BE2C (cell line): ENCODE results near the gene BEST4.
"Not testable (repeated sequence)": the region's sequence is repeated elsewhere in the genome, so short reads cannot be mapped to it uniquely, and the experiment has no call there.

Experiments used
- DNase-seq: peaks from one replicate; pipeline ENCODE4 v3.0.0-alpha.2; 2020
- H3K27me3 ChIP-seq: fragments of 250-450 bp; sonication (Bioruptor Pico); 2 replicates; pipeline ENCODE4 v1.5.1; 2020; ENCODE audit warnings: mild to moderate bottlenecking
- H3K36me3 ChIP-seq: fragments of 250-450 bp; sonication (Bioruptor Pico); 2 replicates; pipeline ENCODE4 v1.5.1; 2020; ENCODE audit warnings: mild to moderate bottlenecking
- H3K4me1 ChIP-seq: fragments of 250-450 bp; sonication (Bioruptor Pico); 2 replicates; pipeline ENCODE4 v1.5.1; 2020
- H3K4me3 ChIP-seq: 2 replicates; pipeline ENCODE4 v1.5.1; 2011; ENCODE audit warnings: low read depth, low read length
- H3K9me3 ChIP-seq: fragments of 250-450 bp; sonication (Bioruptor Pico); 2 replicates; pipeline ENCODE4 v1.5.1; 2020
- TF ChIP-seq, protein P1 (sequence below): IDR thresholded peaks from 2 replicates; pipeline ENCODE4 v1.5.1; 2012; ENCODE audit warnings: mild to moderate bottlenecking, low read depth, low read length

BEST4 gene

GRCh38 chr1:44747878-44748277 lies 40.1 kb downstream of the BEST4 start:
- H3K36me3 ChIP-seq, result peaks cover 18% of the 10 kb centered on the region
- no peaks in the 10 kb centered on the region for H3K4me1 ChIP-seq
- no peaks in the 10 kb centered on the region for H3K27me3 ChIP-seq
- no peaks in the 10 kb centered on the region for H3K9me3 ChIP-seq
- no peak for DNase-seq
- TF ChIP-seq, protein P1, sequence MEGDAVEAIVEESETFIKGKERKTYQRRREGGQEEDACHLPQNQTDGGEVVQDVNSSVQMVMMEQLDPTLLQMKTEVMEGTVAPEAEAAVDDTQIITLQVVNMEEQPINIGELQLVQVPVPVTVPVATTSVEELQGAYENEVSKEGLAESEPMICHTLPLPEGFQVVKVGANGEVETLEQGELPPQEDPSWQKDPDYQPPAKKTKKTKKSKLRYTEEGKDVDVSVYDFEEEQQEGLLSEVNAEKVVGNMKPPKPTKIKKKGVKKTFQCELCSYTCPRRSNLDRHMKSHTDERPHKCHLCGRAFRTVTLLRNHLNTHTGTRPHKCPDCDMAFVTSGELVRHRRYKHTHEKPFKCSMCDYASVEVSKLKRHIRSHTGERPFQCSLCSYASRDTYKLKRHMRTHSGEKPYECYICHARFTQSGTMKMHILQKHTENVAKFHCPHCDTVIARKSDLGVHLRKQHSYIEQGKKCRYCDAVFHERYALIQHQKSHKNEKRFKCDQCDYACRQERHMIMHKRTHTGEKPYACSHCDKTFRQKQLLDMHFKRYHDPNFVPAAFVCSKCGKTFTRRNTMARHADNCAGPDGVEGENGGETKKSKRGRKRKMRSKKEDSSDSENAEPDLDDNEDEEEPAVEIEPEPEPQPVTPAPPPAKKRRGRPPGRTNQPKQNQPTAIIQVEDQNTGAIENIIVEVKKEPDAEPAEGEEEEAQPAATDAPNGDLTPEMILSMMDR, result no peak
- no peak overlapping the region for H3K4me3 ChIP-seq

DNA sequence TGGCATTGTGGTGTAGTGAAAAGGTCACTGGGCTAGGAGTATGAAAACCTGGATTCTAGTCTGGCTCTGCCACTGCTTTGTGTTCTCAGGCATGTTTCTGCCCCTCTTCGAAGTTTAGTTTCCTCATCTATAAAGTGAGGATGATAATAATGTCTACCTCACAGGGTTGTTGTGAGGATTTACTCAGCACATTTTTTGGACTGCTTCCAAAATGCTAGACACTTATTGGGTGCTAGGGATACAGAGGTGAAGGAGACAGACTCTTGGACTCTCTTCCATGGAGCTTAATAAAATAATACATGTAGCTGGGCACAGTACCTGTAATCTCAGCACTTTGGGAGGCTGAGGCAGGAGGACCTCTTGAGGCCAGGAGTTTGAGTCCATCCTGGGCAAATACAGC lies 44.8 kb downstream of the BEST4 start:
- TF ChIP-seq, protein P1, result no peak
- Histone ChIP-seq H3K9me3 (no peaks in the 10 kb centered on the region), H3K27me3 (no peaks in the 10 kb centered on the region), H3K4me1 (no peaks in the 10 kb centered on the region), H3K36me3 (peaks cover 8% of the 10 kb centered on the region), H3K4me3 (no peak overlapping the region)
- DNase-seq, result no peak

DNA sequence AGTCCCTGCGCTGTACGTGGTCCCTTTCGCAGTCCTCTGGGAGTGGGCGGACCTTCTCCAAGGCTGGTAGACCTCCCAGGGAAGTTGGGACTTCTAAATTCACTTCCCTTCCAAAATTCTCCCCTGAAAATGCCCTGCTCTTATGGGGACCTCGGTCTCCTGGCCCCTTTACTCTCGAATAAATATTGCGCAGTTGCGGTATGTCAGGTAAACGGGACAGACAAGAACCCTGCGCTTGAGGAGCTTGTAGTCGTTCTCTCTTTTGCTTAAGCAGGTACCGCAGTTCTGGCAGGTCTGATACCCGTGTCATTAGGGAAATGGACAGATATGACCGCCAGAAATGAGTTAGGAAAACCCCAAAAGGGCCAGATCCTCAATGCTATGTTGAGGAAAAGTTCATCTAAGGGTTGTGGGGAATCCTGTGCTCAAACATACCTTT lies 47.8 kb downstream of the BEST4 start:
- Histone ChIP-seq H3K27me3 (no peaks in the 10 kb centered on the region), H3K36me3 (peaks cover 4% of the 10 kb centered on the region; the same call in 1 of the 2 replicates), H3K4me1 (no peaks in the 10 kb centered on the region), H3K9me3 (no peaks in the 10 kb centered on the region), H3K4me3 (peak overlapping the region; percentile 76)
- DNase-seq, result no peak
- TF ChIP-seq, protein P1, result no peak

GRCh38 chr1:44739307-44740178 lies 48.4 kb downstream of the BEST4 start, which contains the start of gene KIF2C:
TSS of gene KIF2C (plus strand) at chr1:44739837. CDS start at chr1:44739933, 96 bp downstream.
- TF ChIP-seq, protein P1, result no peak
- no peaks in the 10 kb centered on the region for H3K4me1 ChIP-seq
- peaks cover 4% of the 10 kb centered on the region; the same call in 1 of the 2 replicates for H3K36me3 ChIP-seq
- no peaks in the 10 kb centered on the region for H3K27me3 ChIP-seq
- no peaks in the 10 kb centered on the region for H3K9me3 ChIP-seq
- DNase-seq, result peak; percentile 92
- H3K4me3 ChIP-seq, result peak within 1 kb of the TSS; percentile 76

GRCh38 chr1:44738953-44739306 lies 49.0 kb downstream of the BEST4 start:
- not testable (repeated sequence) for DNase-seq, H3K9me3 ChIP-seq, H3K36me3 ChIP-seq, H3K27me3 ChIP-seq, H3K4me1 ChIP-seq
- peak overlapping the region; percentile 76 for H3K4me3 ChIP-seq

DNA sequence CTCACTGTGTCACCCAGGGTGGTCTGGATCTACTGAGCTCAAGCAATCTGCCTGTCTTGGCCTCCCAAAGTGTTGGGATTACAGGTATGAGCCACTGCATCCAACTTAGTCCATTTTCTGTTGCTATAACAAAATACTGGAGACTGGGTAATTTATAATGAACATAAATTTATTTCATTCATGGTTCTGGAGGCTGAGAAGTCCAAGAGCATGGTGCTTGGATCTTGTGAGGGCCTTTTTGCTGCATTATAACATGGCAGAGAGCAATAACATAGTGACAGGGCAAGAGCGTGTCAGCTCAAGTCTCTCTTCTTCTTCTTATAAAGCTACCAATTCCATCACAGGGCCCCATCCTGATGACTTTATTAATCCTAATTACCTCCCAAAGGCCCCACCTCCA lies 52.0 kb downstream of the BEST4 start:
- no peaks in the 10 kb centered on the region for H3K27me3 ChIP-seq

More for the DNA sequence above, 52.0 kb downstream of the BEST4 start:
- no peak for DNase-seq
- TF ChIP-seq, protein P1, result no peak
- H3K9me3 ChIP-seq, result no peaks in the 10 kb centered on the region
- H3K4me1 ChIP-seq, result no peaks in the 10 kb centered on the region
- no peak overlapping the region for H3K4me3 ChIP-seq
- no peaks in the 10 kb centered on the region for H3K36me3 ChIP-seq
